Thyroid gland (tissue), 4 donors: ENCODE results near the gene DNAAF1. TPM values are rescaled to one million over a fixed set of nuclear protein-coding genes. Genes with fewer than 3 reads are reported as not detected.

Source experiments
- DNase-seq, 2 donors: peaks; one replicate each; pipeline ENCODE4 v3.0.0-alpha.2; 2019
- H3K27ac ChIP-seq, 3 donors: fragments of 200-600 bp; sonication (generic); 1 replicate in 2 of 3; 2 replicates in 1 of 3; pipeline ENCODE4 v1.5.1; 2016 to 2019; ENCODE audit warnings: mild to moderate bottlenecking in 1 of 3, moderate library complexity in 1 of 3
- H3K27me3 ChIP-seq: fragments of 200-600 bp; sonication (generic); one replicate; pipeline ENCODE4 v1.5.1; 2019
- H3K36me3 ChIP-seq, 2 donors: fragments of 200-600 bp; sonication (generic); one replicate each; pipeline ENCODE4 v1.5.1; 2016 to 2019
- H3K4me1 ChIP-seq, 2 donors: fragments of 200-600 bp; sonication (generic); one replicate each; pipeline ENCODE4 v1.5.1; 2017 to 2019
- H3K4me3 ChIP-seq, 3 donors: fragments of 200-600 bp; sonication (generic); replicated peaks in 1 of 3; 1 replicate in 2 of 3; 2 replicates in 1 of 3; pipeline ENCODE4 v1.5.1; 2016; ENCODE audit warnings: mild to moderate bottlenecking in 1 of 3
- H3K9me3 ChIP-seq: fragments of 200-600 bp; sonication (generic); one replicate; pipeline ENCODE4 v1.5.1; 2017
- CTCF ChIP-seq, 6 experiments: fragments of 200-600 bp in 3 of 6; fragments of 450-650 bp in 3 of 6; sonication (generic) in 3 of 6; IDR thresholded peaks; one replicate each; pipeline ENCODE4 v1.5.1; 2016 to 2019; ENCODE audit warnings: antibody characterized with exemption in 6 of 6, mild to moderate bottlenecking in 2 of 6, inconsistent platforms in 1 of 6, moderate library complexity in 1 of 6
- POLR2A ChIP-seq, 2 donors: fragments of 450-650 bp; IDR thresholded peaks; one replicate each; pipeline ENCODE4 v1.6.1; 2017; ENCODE audit warnings: antibody characterized with exemption in 2 of 2, mild to moderate bottlenecking in 2 of 2, moderate library complexity in 1 of 2
- WGBS, 2 donors: methylation state at CpG; one replicate each; pipeline ENCODE4 v1.1.5; 2017; 5-methylcytosine and 5-hydroxymethylcytosine counted together
- intact Hi-C: fragments of 100-400 bp; cut with DNase I; formaldehyde crosslinking; loops from one replicate; pipeline ENCODE4 v1.15.1; 2023
- total RNA-seq, 4 donors: library from RNA; depleted of rRNA; stranded (reverse); fragments of >200 nt; gene quantifications; one replicate each; pipeline ENCODE4 v1.2.3, GENCODE V29; 2016

DNAAF1 gene
- total RNA-seq, 4 donors from 2014 or later = 1.5 to 11.2 (median 2.8) TPM

GRCh38 chr16:84225126-84225525, 80.0 kb downstream of the DNAAF1 start:
- intact Hi-C loops = no loop called here
- Histone ChIP-seq H3K4me1 (peaks cover 12 to 16% of the 10 kb centered on the region in 2 donors), H3K27me3 (no peaks in the 10 kb centered on the region), H3K9me3 (no peaks in the 10 kb centered on the region), H3K36me3 (no peaks in the 10 kb centered on the region), H3K27ac (no peak overlapping the region), H3K4me3 (no peak overlapping the region)
- WGBS, 2 donors = 90 to 91% methylated on average over 2 to 3 of the region's 3 CpGs
- TF ChIP-seq POLR2A (IDR thresholded peaks at IDR 0.05) = no peak
- no peak for DNase-seq

DNA sequence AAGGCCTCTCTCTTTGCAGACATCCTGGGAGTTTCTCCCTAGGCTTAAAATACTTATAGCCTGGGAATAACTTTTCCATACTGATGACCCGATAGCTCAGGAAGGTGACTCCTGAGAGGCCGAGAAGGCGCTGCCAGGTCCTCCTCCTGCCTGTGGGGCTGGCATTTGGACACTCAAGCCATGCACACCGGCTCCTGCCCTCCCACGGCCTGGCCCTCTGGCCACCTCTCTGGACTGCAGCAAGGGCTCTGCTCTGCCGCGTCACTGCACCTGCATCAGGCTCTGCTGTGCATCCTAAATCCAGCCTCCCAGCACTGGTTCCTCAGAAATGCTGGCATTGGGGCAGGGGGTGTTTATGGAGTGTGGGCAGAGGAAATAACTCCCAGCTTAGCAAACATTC, 80.5 kb downstream of the DNAAF1 start:
- Histone ChIP-seq H3K4me1 (peaks cover 12 to 16% of the 10 kb centered on the region in 2 donors), H3K27ac (no peak overlapping the region), H3K27me3 (no peaks in the 10 kb centered on the region), H3K4me3 (no peak overlapping the region), H3K9me3 (no peaks in the 10 kb centered on the region), H3K36me3 (no peaks in the 10 kb centered on the region)
- no peak for TF ChIP-seq CTCF (IDR thresholded peaks at IDR 0.05)
- TF ChIP-seq POLR2A (IDR thresholded peaks at IDR 0.05) = no peak
- WGBS, 2 donors = 82 to 85% methylated on average over 7 of the region's 7 CpGs
- no peak for DNase-seq
- intact Hi-C loops = no loop called here

GRCh38 chr16:84226026-84226425, 80.9 kb downstream of the DNAAF1 start:
- Histone ChIP-seq H3K9me3 (no peaks in the 10 kb centered on the region), H3K4me1 (peaks cover 12 to 16% of the 10 kb centered on the region in 2 donors), H3K4me3 (no peak overlapping the region), H3K27me3 (no peaks in the 10 kb centered on the region), H3K27ac (no peak overlapping the region), H3K36me3 (no peaks in the 10 kb centered on the region)
- TF ChIP-seq POLR2A (IDR thresholded peaks at IDR 0.05) = no peak
- TF ChIP-seq CTCF (IDR thresholded peaks at IDR 0.05) = no peak
- WGBS, 2 donors = 74 to 85% methylated on average over 8 of the region's 8 CpGs
- intact Hi-C loops = no loop called here
- no peak for DNase-seq

Other genes starting within 250 kb of the DNAAF1 start
- 10 to 100 TPM in 3 of 4 donors, 1 to 10 TPM in 1; 9.9 to 22.0 (median 12.0) TPM for gene MLYCD, start 246.2 kb upstream of the DNAAF1 start, total RNA-seq
- gene OSGIN1, start 192.1 kb upstream of the DNAAF1 start, total RNA-seq = 10 to 100 TPM; 14.5 to 53.5 (median 31.9) TPM
- gene NECAB2, start 177.1 kb upstream of the DNAAF1 start, total RNA-seq = under 1 TPM in 2 of 4 donors, not detected in 2; 0.63 to 0.94 TPM
- not detected for gene SLC38A8, start 102.5 kb upstream of the DNAAF1 start, total RNA-seq
- gene MBTPS1, start 28.4 kb upstream of the DNAAF1 start, total RNA-seq = 100 to 1,000 TPM; 126 to 185 (median 166) TPM
- gene HSDL1, start 131 bp upstream of the DNAAF1 start, total RNA-seq = 10 to 100 TPM; 37.2 to 82.9 (median 59.5) TPM
- gene TAF1C, start 41.7 kb downstream of the DNAAF1 start, total RNA-seq = 10 to 100 TPM; 29.4 to 64.2 (median 56.3) TPM
- under 1 TPM; 0.24 to 0.78 (median 0.54) TPM for gene ADAD2, start 45.8 kb downstream of the DNAAF1 start, total RNA-seq
- gene KCNG4, start 94.7 kb downstream of the DNAAF1 start, total RNA-seq = not detected
- 1 to 10 TPM in 3 of 4 donors, not detected in 1; 1.3 to 2.1 (median 1.6) TPM for gene WFDC1, start 149.6 kb downstream of the DNAAF1 start, total RNA-seq
- gene ATP2C2, start 223.2 kb downstream of the DNAAF1 start, total RNA-seq = 10 to 100 TPM; 12.9 to 26.9 (median 18.6) TPM